AG20443 (cell line): ENCODE data around the gene GNAI2.
"Not testable (repeated sequence)": the region's sequence is repeated elsewhere in the genome, so short reads cannot be mapped to it uniquely, and the experiment has no call there.

Source experiments
- DNase-seq: peaks from one replicate; pipeline ENCODE4 v3.0.0; 2012; ENCODE audit warnings: low spot score, mixed read lengths

GNAI2 gene

DNA sequence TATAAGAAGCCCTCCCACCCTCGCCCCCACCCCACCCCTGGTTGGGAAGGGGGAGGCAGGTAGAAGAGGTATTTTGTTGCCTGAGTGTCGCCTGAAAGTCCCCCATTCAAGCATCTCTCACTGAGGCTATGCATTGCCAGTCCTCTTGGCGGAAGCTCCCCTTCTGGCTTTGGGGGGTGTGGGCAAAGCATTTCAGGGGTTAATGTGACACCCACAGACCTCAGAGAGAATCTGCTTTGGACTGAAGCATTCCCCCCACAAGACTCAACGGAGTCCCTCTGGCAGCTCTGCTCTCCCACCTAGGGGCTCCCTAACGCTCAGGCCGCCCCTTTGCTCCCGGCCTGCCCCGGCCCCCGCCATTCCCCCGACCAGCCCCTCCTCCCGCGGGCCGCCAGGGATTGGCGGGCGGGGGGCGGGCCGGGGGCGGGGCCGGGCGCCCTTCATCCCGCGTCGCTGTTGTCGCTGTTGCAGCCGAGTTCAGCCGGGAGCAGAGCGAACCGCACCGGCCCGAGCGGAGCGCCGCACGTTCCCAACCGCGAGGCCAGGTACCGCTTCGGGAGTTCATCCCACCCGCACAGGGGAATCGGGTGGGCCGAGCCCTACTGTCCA lies 31.1 kb upstream of the GNAI2 start, which contains the start of gene SLC38A3:
Gene SLC38A3, plus strand, starts transcription at position 468 of the 609 bp plus-strand sequence. CDS start 8,929 bp downstream, outside the sequence.
- DNase-seq: peak; percentile 52

DNA sequence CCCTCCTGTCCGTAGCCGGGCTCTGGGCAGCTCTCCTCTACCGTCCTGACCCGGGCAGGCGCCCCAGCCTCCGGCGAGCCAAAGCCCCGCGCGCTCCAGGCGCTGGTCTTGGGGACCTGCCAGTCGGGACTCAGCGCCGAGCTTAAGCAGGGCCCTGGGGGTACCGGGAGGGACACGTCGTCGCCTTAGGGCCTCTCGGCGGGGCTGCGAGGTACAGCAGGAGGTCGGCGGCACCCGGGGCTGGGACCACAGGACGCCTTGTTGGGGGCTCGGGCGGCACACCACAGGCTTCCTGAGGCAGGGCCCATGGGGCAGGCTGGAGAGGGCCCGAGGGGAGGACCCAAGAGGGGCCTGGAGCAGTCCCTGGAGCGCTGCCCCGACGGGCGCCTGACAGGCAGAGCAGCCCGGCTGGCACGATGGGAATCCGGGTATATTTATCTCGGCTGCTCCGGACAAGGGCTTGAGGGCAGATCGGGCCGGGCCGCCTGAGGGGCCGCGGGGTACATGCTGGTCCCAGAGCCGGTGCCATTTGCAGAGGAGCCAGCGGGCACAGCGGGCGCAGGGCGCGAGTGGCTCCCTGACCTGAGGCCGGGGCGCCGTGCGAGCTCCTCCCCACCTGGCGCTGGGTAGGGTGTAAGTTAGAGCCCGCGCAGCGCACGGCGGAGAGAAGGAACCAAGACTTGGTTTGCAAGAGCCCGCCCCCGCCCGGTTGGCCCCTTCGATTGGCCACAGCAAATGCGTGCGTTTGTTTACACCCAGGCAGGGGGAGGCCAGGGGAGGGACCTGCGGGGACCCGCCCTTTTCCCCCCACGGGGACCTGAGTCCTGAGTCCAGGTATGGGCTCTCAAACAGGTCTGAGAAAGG lies 30.4 kb upstream of the GNAI2 start:
- DNase-seq: peak; percentile 38

DNA sequence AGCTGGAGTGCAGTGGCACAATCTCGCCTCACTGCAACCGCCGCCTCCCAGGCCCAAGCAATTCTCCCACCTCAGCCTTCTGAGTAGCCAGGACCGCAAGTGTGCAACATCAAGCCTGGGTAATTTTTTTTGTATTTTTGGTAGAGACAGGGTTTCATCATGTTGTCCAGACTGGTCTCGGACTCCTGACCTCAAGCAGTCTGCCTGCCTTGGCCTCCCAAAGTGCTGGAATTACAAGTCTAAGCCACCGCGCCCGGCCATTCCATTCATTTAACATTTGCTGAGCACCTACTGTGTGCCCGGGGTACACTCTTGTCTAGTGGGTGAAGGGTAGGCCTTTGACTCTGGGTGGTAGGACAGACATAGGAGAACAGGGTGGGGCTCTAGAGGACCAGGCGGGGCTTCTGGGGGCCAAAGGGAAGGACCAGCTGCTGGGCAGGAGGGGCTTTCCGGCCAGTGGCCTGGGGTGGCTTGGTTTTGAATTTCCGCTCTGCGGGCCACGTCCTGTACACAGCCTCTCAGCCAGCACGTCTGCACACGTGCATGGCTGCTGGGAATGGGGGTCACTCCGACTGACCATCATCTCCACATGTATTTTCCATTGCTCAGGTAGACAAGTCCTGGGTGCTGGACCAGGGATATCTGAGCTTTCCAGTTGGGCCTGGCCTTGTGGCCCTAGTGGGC lies 28.5 kb upstream of the GNAI2 start:
- no peak for DNase-seq

DNA sequence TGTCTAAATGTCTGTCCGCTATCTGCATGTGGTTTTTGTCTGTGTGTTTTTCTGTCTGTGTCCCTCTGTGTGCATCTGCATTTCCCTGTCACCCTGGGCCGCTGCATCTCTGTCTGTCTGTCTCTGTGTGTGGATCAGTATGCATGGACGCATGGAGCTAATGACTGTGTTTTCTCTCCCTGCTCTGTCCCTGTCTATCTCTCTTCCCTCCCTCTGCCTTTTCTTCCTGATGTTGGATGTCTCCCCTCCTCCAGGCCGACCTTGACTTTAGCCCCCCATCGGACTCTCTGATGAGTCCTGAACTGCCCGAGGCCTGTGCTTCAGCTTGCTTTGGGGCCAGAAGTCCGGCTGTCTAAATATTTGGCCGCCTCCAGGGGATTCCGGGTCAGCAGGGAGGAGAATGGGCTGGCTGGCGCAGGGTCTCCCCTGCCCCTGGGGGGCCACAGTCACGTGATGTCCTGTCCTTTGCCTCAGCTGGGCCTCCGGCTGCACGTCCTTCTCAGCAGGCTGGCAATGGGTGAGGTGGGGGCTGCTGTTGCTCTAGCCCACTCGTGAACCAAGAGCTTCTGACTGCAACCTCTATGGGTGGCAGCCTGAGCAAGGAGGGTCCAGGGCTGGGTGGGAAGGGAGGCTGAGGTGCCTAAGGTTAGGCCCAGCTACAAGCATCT lies 27.2 kb upstream of the GNAI2 start:
- no peak for DNase-seq

DNA sequence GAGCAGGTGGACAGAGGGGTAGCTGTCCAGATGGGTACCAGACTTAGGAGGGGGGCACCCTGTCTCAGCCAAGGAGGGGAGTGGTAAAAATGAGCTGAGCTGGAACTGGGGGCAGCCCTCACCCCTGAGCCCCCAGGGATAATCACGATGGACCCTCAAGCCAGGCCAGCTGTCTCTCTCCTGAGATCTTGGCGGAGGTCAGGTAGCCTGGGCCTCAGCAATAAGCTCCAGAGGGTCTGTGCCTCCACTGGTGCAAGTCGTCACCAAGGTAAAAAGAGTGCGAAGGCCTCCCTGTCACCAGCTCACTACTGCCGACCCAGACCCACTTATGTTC lies 25.9 kb upstream of the GNAI2 start:
- no peak for DNase-seq

DNA sequence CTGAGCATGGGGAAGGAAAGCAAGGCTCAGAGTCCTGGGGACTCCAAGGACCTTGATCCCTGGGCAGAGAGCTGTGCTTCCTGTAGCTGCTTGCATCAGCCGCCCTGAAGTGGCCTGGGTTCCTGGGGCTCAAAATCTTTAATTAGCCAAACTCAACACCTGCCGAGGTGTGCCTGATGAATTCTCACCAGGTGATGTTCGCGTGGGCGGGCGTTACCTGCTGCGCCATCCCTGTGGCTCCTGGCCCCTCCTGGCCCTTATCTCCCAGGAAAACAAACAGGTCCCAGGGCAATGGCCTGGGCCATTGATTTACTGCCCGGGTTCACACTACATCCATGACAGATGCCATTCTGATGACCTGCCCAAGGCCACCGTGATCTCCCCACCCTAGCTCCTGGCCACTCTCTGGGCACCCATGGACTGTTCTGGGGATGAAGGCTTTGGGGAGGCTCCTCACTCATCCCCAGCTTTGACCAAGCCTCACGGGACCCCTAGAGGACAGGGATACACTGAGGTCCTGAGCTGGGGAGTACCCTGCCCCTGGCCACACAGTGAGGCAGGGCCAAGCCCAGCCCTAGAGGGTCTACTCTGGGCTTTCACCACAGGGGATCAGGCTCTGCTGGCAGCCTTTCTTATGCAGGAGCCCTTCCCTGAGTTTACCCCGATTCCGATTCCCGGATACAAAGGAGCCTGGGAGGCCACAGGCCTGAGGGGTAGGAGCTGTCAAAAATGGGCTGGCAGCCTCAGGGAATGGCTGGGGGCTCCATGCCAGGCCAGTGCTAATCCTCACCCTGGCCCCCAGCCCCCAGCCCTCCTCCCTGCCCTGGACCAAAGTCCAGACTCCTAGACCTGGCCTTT lies 25.3 kb upstream of the GNAI2 start:
- no peak for DNase-seq

DNA sequence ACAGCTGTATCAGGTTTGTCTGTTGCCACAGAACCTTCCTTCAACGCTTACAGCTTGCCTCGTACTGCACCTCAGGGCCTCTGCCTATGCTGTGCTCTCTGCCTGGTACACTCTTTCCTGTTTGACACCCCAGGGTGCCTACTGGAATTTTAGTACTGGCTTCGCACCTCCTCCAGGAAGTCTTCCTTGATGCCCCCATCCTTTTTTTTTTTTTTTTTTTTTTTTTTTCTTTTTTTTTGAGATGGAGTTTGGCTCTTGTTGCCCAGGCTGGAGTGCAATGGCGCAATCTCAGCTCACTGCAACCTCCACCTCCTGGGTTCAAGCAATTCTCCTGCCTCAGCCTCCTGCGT lies 24.7 kb upstream of the GNAI2 start:
- not testable (repeated sequence) for DNase-seq

DNA sequence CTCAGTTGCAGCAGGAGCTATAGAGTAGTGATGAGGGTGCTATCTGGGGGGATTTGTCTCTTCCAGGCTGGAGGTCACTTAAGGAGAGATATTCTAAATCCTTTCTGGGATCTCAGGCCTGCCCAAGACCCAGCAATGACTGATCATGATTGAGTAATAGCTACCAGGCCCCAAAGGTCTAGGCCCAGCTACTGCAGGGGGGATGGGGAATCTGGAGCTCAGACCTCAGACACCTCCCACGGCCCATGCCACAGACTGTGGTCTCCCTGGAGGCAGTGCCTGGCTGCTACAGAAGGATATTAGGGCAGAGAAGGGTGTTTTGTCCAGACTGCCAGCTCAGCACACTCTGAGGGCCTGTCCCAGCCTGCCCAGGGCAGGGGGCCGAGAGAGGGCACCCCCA lies 24.1 kb upstream of the GNAI2 start:
- DNase-seq: peak; percentile 59

DNA sequence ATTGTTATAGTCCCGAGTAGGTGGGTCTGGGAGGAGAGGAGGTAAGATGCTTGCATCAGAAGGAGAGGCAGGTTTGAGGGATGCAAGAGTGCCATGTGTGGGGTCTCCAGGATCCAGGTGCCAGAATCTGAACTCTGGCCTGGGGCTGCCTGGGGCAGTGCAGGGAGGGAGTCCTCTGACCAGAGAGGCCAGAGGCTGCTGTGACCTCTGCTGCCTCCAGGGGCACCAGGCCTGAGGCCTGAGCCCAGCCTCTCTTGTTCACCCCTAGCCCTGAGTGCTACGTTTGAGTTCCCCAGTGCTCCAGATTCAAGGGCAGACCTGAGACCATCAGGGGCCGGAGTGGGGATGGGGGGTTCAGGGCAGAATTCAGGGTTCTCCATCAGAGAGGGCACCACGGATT lies 23.5 kb upstream of the GNAI2 start:
- no peak for DNase-seq

DNA sequence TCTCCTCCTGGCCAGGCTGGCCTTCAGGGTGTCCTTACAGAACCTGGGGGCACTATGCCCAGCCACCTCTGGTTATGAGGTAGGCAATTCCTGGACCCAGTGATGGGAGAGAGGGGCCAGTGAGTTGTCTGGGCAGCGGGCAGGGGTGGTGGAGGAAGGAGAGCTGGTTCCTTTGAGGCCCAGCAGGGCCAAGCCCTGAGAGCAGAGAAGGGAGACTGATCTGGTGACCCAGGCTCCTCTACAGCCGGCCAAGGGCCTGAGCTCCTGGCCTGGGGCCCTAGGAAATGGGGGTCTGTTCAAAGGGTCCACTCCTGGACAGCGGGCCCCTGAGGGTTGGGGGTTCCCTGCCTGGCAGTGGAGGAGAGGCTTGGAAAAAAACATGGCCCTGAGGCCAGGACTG lies 23.0 kb upstream of the GNAI2 start:
- DNase-seq: no peak

DNA sequence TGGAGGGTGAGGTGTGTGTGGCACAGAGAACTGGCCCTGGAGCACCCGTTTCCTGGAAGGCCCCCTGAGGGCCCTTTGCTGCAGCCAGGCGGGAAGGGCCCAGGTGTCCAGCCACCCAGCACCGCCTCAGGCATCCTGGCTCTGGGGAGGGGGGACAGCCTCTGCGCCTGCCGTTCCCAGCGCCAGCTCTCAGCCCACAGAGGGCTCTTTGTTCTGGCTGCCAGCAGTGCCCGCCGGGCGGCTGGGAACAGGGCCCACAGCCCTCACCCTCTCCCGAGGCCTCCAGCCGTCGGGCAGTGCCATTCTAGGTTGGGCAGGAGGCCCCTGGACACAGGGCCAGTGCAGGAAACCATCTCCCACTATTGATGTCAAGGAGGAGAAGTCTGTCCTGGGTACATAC lies 22.6 kb upstream of the GNAI2 start:
- DNase-seq: no peak

DNA sequence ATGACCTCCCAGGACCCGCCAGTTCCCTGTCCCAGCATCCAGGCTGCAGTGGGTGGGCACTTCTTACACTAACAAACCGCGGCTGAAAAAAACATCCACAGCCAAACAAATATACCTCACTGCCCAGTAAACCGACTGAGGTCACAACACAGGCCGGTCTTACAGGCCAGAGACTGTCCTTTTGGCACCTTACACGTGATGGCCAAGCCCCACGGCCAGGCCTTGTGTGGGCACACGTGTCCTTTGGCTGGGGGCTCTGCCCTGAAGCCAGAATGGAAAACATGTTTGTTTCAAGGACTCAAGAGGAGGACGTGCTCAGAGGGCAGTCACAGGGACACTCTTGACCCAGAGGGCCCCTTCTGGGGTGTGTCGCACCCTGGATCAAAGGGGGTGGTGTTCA lies 21.2 kb upstream of the GNAI2 start:
- DNase-seq: no peak

DNA sequence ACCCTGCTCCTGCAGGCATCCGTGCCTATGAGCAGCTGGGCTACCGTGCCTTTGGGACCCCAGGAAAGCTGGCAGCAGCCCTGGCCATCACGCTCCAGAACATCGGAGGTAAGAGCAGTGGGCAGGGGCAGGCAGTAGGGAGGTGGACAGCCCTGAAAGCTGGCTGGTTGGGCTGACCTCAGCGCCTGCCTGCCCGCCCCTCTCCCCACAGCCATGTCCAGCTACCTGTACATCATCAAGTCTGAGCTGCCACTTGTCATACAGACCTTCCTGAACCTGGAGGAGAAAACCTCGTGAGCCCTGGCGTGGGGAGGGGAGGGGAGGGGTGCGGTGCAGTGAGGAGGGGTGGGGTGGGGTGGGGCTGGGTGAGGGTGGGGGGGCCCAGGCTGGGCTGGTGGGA lies 20.5 kb upstream of the GNAI2 start:
- DNase-seq: no peak

DNA sequence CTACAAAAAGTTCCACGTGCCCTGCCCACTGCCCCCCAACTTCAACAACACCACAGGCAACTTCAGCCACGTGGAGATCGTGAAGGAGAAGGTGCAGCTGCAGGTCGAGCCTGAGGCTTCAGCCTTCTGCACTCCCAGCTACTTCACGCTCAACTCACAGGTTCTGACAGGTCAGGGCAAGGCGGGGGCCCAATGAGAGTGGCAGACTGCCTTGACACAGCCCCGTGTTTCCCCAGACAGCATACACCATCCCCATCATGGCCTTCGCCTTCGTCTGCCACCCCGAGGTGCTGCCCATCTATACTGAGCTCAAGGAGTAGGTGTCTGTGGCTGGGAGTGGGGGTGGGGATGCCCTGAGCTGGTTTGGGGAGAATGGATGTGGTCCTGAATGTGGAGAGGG lies 18.3 kb upstream of the GNAI2 start:
- DNase-seq: no peak

DNA sequence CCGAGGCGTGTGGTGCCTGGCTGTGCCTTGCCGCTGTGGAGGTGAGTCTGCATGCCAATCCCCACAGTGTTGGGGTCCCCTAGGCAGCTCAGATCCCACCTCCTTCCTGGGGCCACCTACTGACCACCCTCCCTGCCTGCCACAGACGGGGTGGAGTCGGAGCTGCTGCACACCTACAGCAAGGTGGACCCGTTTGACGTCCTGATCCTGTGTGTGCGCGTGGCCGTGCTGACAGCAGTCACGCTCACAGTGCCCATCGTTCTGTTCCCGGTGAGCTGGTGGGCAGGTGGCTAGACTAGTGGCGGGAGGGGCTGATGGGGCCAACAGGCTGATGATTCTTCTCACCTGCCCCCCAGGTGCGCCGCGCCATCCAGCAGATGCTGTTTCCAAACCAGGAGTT lies 17.6 kb upstream of the GNAI2 start:
- DNase-seq: no peak

DNA sequence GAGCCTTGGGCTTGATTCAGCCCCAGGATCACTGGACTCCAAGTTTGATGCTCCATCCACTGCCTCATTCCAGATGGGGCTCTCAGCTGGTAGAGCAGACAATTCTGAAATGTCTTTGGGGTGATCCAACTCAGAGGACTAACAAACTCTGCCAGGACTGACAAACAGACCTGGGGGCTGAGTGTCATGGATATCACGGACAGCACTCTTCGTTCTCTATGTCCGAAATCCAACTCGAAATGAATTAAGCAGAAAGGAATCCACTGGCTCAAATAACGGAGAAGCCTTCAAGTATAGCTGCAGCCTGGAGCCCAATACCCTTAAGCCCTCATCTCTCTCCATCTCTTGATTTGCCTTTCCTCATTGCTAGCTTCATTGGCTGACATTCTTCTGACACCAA lies 16.7 kb upstream of the GNAI2 start:
- DNase-seq: no peak

DNA sequence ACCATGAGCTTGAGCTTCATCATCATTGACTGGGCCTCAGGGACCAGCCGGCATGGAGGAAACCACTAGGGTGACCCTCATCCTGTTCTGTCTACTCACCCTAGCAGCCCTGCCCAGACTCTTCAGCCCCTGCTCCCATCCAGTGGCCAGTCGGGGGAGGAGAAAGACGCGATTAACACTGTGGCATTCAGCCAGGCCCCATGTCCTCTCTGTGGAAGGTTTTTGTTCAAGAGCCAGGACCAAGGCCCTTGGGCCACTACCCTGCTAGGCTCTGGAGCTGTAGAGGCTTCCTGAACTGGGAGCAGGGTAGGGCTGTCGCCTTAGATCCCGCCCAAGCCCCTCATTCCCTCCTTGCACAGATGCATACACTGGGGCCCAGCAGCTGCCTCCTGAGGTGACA lies 15.9 kb upstream of the GNAI2 start:
- DNase-seq: no peak

DNA sequence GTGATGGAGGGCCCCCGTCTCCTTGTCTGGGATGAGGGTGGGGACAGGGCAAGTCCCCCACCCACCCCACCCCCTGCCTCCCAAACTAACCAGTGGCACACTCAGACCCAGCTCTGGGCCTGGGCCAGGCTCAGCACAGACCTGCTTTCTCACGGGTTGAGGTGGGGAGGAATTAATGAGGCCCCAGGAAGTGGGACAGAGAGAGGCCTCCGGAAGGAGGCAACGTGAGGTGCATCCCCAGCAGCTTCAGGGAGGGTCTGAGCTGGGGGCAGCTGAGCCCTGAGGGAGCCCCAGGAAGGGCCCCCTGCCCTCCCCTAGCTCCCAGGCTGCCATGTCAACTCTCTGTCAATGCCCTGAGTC lies 15.0 kb upstream of the GNAI2 start:
- no peak for DNase-seq

DNA sequence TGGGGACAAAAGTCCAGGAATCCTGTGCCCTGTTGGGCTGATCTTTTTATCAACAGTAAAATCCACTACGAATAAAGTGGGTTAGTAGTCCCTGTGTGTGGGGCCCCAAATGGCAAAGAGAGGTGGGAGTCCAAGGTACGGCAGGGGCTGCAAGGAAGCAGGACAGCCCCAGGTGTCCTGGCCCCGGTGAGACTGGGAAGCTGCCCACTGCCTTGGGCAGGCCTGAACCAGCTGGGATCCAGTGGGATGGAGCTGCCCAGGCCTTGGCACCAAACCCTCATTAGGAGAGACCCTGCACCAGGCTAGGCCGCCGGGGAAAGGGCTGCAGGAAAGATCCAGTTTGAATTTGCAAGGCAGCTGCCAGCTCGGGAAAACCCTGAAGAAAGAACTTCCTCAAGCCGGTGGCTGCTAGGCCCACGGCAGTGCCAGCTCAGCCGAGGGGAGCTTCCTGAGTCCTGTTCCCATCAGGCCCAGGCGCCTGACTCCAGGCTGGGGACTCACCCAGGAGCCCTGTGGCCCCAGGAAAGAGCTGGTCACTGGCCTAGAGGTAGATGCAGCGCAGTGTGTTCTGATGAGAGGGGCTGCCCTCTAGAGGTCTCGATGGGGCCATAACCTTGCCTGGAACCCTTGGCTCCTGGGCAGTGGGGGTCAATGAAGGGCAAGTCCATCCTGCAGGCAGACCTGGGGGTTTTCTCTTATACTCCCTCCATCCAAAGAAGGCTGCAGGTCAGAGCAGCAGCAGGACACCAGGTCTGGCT lies 14.4 kb upstream of the GNAI2 start:
- DNase-seq: no peak

DNA sequence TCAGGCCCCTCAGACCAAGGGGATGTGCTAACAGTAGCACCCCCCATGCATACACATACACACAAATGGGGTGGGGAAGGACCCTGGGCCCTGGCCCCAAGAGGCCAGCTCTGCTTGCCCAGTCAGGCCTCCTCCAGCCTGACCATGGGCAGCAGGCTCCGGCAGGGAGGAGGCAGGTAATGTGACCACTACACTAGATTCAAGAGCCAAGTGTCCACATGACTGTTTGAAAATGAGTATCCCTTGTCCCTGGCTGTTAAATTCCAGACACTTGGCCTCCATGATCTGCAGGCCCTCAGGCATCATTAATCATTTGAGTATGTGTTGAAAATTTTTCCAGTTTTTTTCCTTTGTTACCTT lies 13.9 kb upstream of the GNAI2 start:
- DNase-seq: no peak

DNA sequence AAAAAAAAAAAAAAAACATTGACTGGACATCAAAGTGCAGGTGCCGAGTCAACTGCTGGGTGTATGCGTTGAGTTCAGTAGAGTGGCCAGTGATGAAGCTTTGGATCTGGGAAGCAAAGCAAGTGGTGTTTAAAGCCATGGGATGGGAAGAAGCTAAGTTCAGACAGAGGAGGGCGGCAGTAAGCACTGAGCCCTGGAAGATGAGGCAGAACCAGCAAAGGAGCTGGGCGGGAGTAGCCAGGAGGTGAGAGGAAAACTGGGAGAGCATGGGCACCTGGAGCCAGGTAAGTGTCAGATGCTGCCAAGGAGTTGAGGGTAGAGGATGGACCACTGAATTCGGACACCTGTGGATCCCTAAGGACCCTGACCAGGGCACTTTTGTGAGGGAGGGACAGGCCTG lies 11.4 kb upstream of the GNAI2 start:
- no peak for DNase-seq
